Activated CD4-positive, alpha-beta memory T cell treated with anti-CD3 and anti-CD28 coated beads for 36 hours (primary cell): ENCODE results near the gene FEN1. TPM values are rescaled to one million over a fixed set of nuclear protein-coding genes. Genes with fewer than 3 reads are reported as not detected.

Source experiments
- CTCF ChIA-PET: fragments of 350-600 bp; sonication (Branson Sonifier 250); formaldehyde crosslinking; loops from one replicate; lab custom pipeline; 2021; ENCODE audit warnings: antibody characterized with exemption, inconsistent platforms; lab: Charles Lee
- POLR2A ChIA-PET: fragments of 350-600 bp; sonication (Branson Sonifier 250); formaldehyde crosslinking; loops from one replicate; lab custom pipeline; 2021; ENCODE audit warnings: antibody characterized with exemption; lab: Charles Lee
- DNase-seq: peaks from one replicate; pipeline ENCODE4 v3.0.0-alpha.2; 2020
- H3K27ac Mint-ChIP-seq: one replicate; pipeline ENCODE4 v1.8.0; 2021; ENCODE audit warnings: mixed read lengths
- H3K27me3 Mint-ChIP-seq: one replicate; pipeline ENCODE4 v1.8.0; 2021; ENCODE audit warnings: mixed read lengths
- H3K36me3 Mint-ChIP-seq: one replicate; pipeline ENCODE4 v1.8.0; 2021; ENCODE audit warnings: mixed read lengths
- H3K4me1 Mint-ChIP-seq: one replicate; pipeline ENCODE4 v1.8.0; 2021; ENCODE audit warnings: low read depth, mixed read lengths
- H3K4me3 Mint-ChIP-seq: one replicate; pipeline ENCODE4 v1.8.0; 2021; ENCODE audit warnings: mild to moderate bottlenecking, mixed read lengths
- H3K9me3 Mint-ChIP-seq: one replicate; pipeline ENCODE4 v1.8.0; 2021; ENCODE audit warnings: mixed read lengths
- intact Hi-C: fragments of 100-400 bp; cut with micrococcal nuclease; formaldehyde crosslinking; loops from one replicate; pipeline ENCODE4 v1.15.1; 2023
- total RNA-seq, 2 experiments: library from RNA; stranded (reverse); gene quantifications; one replicate each; pipeline ENCODE4 v1.2.3, GENCODE V29; 2021

The FEN1 gene
- total RNA-seq, 2 experiments from 2014 or later, result 108 to 111 TPM

- peak; percentile 20 for DNase-seq
Observed at GRCh38 chr11:61793083-61793828, 545 bp downstream of the FEN1 start.

GRCh38 chr11:61793829-61794204 is 1.1 kb downstream of the FEN1 start:
- Mint-ChIP-seq H3K36me3 (peaks cover 55% of the 10 kb centered on the region), H3K27me3 (no peaks in the 10 kb centered on the region), H3K9me3 (no peaks in the 10 kb centered on the region), H3K4me3 (peak overlapping the region; percentile 88), H3K4me1 (peaks cover 48% of the 10 kb centered on the region), H3K27ac (peak overlapping the region; percentile 54)
- intact Hi-C loops, result loop anchor here (2.0 to 5.0 kb wide), 2 partner anchors 21 to 33 kb away; partner anchors contain the start of gene FADS2
- CTCF ChIA-PET, result interaction anchor here (0.7 to 3.0 kb wide), 5 partner anchors 154 to 544 kb away, joined by 3 to 14 read pairs (median 6); no protein-coding TSS in a partner anchor
- POLR2A ChIA-PET, result interaction anchor here (0.8 to 4.3 kb wide), 2 partner anchors 20 to 35 kb away, joined by 3 to 26 read pairs; no protein-coding TSS in a partner anchor
- no peak for DNase-seq

More at GRCh38 chr11:61793083-61793828, 545 bp downstream of the FEN1 start:
- intact Hi-C loops, result loop anchor here (2.0 to 5.0 kb wide), 2 partner anchors 22 to 34 kb away; partner anchors contain the start of gene FADS2
- H3K27ac Mint-ChIP-seq, result peak overlapping the region; percentile 99
- no peaks in the 10 kb centered on the region for H3K9me3 Mint-ChIP-seq
- peaks cover 47% of the 10 kb centered on the region for H3K4me1 Mint-ChIP-seq
- peaks cover 56% of the 10 kb centered on the region for H3K36me3 Mint-ChIP-seq
- ChIA-PET CTCF (interaction anchor here (0.6 to 3.0 kb wide), 11 partner anchors 13 to 545 kb away, joined by 3 to 14 read pairs (median 3); partner anchors contain the start of gene FADS1), POLR2A (interaction anchor here (0.8 to 4.3 kb wide), 7 partner anchors 9 to 175 kb away, joined by 3 to 26 read pairs (median 8); partner anchors contain the start of genes FADS2 and FTH1)
- no peaks in the 10 kb centered on the region for H3K27me3 Mint-ChIP-seq
- H3K4me3 Mint-ChIP-seq, result peak overlapping the region; percentile 88

GRCh38 chr11:61794579-61794978 is 1.9 kb downstream of the FEN1 start:
- intact Hi-C loops, result loop anchor here (5.0 kb wide), 1 partner anchor 33 kb away; the partner anchor contains the start of gene FADS2
- Mint-ChIP-seq H3K4me1 (peaks cover 44% of the 10 kb centered on the region), H3K27ac (no peak overlapping the region), H3K27me3 (no peaks in the 10 kb centered on the region), H3K36me3 (peaks cover 55% of the 10 kb centered on the region), H3K4me3 (no peak overlapping the region), H3K9me3 (no peaks in the 10 kb centered on the region)
- no peak for DNase-seq
- ChIA-PET CTCF (interaction anchor here (3.0 to 5.5 kb wide), 2 partner anchors 287 kb away, joined by 14 to 50 read pairs; no protein-coding TSS in a partner anchor), POLR2A (no interaction called here)

- H3K9me3 Mint-ChIP-seq, result no peaks in the 10 kb centered on the region
Observed at GRCh38 chr11:61795459-61795858, 2.7 kb downstream of the FEN1 start.

GRCh38 chr11:61795876-61796526 is 3.3 kb downstream of the FEN1 start:
- ChIA-PET POLR2A (interaction anchor here (0.8 kb wide), 1 partner anchor 22 kb away, joined by 3 read pairs; no protein-coding TSS in a partner anchor), CTCF (interaction anchor here (0.9 to 5.5 kb wide), 8 partner anchors 8 to 325 kb away, joined by 3 to 82 read pairs (median 34); partner anchors contain the start of gene FADS1)
- no peak overlapping the region for H3K4me3 Mint-ChIP-seq
- no peak overlapping the region for H3K27ac Mint-ChIP-seq
- no peaks in the 10 kb centered on the region for H3K9me3 Mint-ChIP-seq
- no peaks in the 10 kb centered on the region for H3K27me3 Mint-ChIP-seq
- DNase-seq, result no peak
- peaks cover 35% of the 10 kb centered on the region for H3K4me1 Mint-ChIP-seq
- peaks cover 53% of the 10 kb centered on the region for H3K36me3 Mint-ChIP-seq
- intact Hi-C loops, result loop anchor here (2.0 kb wide), 2 partner anchors 103 to 313 kb away; no protein-coding TSS in a partner anchor

More at GRCh38 chr11:61795459-61795858, 2.7 kb downstream of the FEN1 start:
- peaks cover 38% of the 10 kb centered on the region for H3K4me1 Mint-ChIP-seq
- intact Hi-C loops, result no loop called here
- ChIA-PET CTCF (interaction anchor here (3.9 to 5.5 kb wide), 5 partner anchors 11 to 312 kb away, joined by 20 to 82 read pairs (median 50); partner anchors contain the start of gene FADS1), POLR2A (no interaction called here)
- no peak for DNase-seq
- H3K27ac Mint-ChIP-seq, result no peak overlapping the region
- H3K4me3 Mint-ChIP-seq, result no peak overlapping the region
- no peaks in the 10 kb centered on the region for H3K27me3 Mint-ChIP-seq
- peaks cover 52% of the 10 kb centered on the region for H3K36me3 Mint-ChIP-seq

- intact Hi-C loops, result loop anchor here (1.0 to 2.0 kb wide), 3 partner anchors 101 to 311 kb away; no protein-coding TSS in a partner anchor
- POLR2A ChIA-PET, result interaction anchor here (0.8 to 1.7 kb wide), 5 partner anchors 8 to 32 kb away, joined by 3 to 5 read pairs (median 3); partner anchors contain the start of gene FADS1
- CTCF ChIA-PET, result interaction anchor here (0.6 to 5.5 kb wide), 38 partner anchors 9 to 542 kb away, joined by 3 to 82 read pairs (median 4); partner anchors contain the start of genes FADS1, FADS2 and FADS3
- Mint-ChIP-seq H3K9me3 (no peaks in the 10 kb centered on the region), H3K27ac (no peak overlapping the region), H3K27me3 (no peaks in the 10 kb centered on the region), H3K4me3 (no peak overlapping the region), H3K36me3 (peaks cover 55% of the 10 kb centered on the region), H3K4me1 (peaks cover 29% of the 10 kb centered on the region)
- DNase-seq, result peak; percentile 77
Observed at GRCh38 chr11:61797263-61797944, 4.7 kb downstream of the FEN1 start.

GRCh38 chr11:61799665-61800284 is 7.1 kb downstream of the FEN1 start:
- H3K4me3 Mint-ChIP-seq, result no peak overlapping the region
- no peak overlapping the region for H3K27ac Mint-ChIP-seq
- intact Hi-C loops, result no loop called here
- H3K36me3 Mint-ChIP-seq, result peaks cover 56% of the 10 kb centered on the region
- no peak for DNase-seq
- no peaks in the 10 kb centered on the region for H3K9me3 Mint-ChIP-seq
- ChIA-PET POLR2A (interaction anchor here (1.1 kb wide), 1 partner anchor 15 kb away, joined by 3 read pairs; no protein-coding TSS in a partner anchor), CTCF (interaction anchor here (1.2 to 5.5 kb wide), 5 partner anchors 14 to 308 kb away, joined by 3 to 82 read pairs (median 50); partner anchors contain the start of gene FADS1)
- H3K27me3 Mint-ChIP-seq, result no peaks in the 10 kb centered on the region
- H3K4me1 Mint-ChIP-seq, result peaks cover 19% of the 10 kb centered on the region

- peaks cover 48% of the 10 kb centered on the region for H3K36me3 Mint-ChIP-seq
- POLR2A ChIA-PET, result interaction anchor here (1.1 to 2.9 kb wide), 2 partner anchors 8 to 14 kb away, joined by 3 to 9 read pairs; partner anchors contain the start of genes FEN1 and TMEM258
- no peak overlapping the region for H3K27ac Mint-ChIP-seq
- CTCF ChIA-PET, result interaction anchor here (1.2 to 5.5 kb wide), 5 partner anchors 13 to 307 kb away, joined by 3 to 82 read pairs (median 50); partner anchors contain the start of gene FADS1
- H3K4me3 Mint-ChIP-seq, result no peak overlapping the region
- no peaks in the 10 kb centered on the region for H3K9me3 Mint-ChIP-seq
- peaks cover 13% of the 10 kb centered on the region for H3K4me1 Mint-ChIP-seq
- no peak for DNase-seq
- intact Hi-C loops, result no loop called here
- no peaks in the 10 kb centered on the region for H3K27me3 Mint-ChIP-seq
Observed at GRCh38 chr11:61800331-61801281, 7.9 kb downstream of the FEN1 start.

- H3K4me1 Mint-ChIP-seq, result peaks cover 2% of the 10 kb centered on the region
- H3K27me3 Mint-ChIP-seq, result no peaks in the 10 kb centered on the region
- intact Hi-C loops, result no loop called here
- no peak for DNase-seq
- no peaks in the 10 kb centered on the region for H3K9me3 Mint-ChIP-seq
- ChIA-PET CTCF (interaction anchor here (1.1 kb wide), 1 partner anchor 27 kb away, joined by 3 read pairs; no protein-coding TSS in a partner anchor), POLR2A (interaction anchor here (2.9 kb wide), 1 partner anchor 10 kb away, joined by 9 read pairs; the partner anchor contains the start of genes FEN1 and TMEM258)
- no peak overlapping the region for H3K4me3 Mint-ChIP-seq
- H3K27ac Mint-ChIP-seq, result no peak overlapping the region
- H3K36me3 Mint-ChIP-seq, result peaks cover 34% of the 10 kb centered on the region
Observed at GRCh38 chr11:61802605-61803004, 9.9 kb downstream of the FEN1 start.
